CD14-positive monocyte (primary cell): ENCODE data around the gene DDI2. TPM values are rescaled to one million over a fixed set of nuclear protein-coding genes. Genes with fewer than 3 reads are reported as not detected.
A peak's percentile ranks its signal among the peaks of the same experiment; 100 is the strongest.

ENCODE experiments used
- DNase-seq, 3 donors: peaks; one replicate each; pipeline ENCODE4 v3.0.0-alpha.2; 2011 to 2022
- H2AFZ ChIP-seq: 2 replicates; pipeline ENCODE4 v1.6.0; 2012; ENCODE audit warnings: mild to moderate bottlenecking, low read depth, low read length, inconsistent platforms; ENCODE audit not compliant: insufficient read depth, poor library complexity, severe bottlenecking
- H3K27ac ChIP-seq, 2 donors: 1 replicate in 1 of 2; 2 replicates in 1 of 2; pipeline ENCODE4 v1.5.1; 2012 to 2013; ENCODE audit warnings: low read length in 2 of 2, control low read depth in 1 of 2, inconsistent platforms in 1 of 2, low read depth in 1 of 2, mild to moderate bottlenecking in 1 of 2
- H3K27me3 ChIP-seq, 2 donors: one replicate each; pipeline versions ENCODE4 v1.6.0 to v1.6.1; 2011 to 2013; ENCODE audit warnings: low read length in 2 of 2; ENCODE audit not compliant: control insufficient read depth in 2 of 2, insufficient read depth in 2 of 2
- H3K36me3 ChIP-seq, 2 donors: replicated peaks in 1 of 2; 1 replicate in 1 of 2; 2 replicates in 1 of 2; pipeline versions ENCODE4 v1.5.1 to v1.6.1; 2012 to 2013; ENCODE audit warnings: low read length in 2 of 2, control low read depth in 1 of 2, inconsistent platforms in 1 of 2, mild to moderate bottlenecking in 1 of 2; ENCODE audit not compliant: insufficient read depth in 2 of 2, control insufficient read depth in 1 of 2
- H3K4me1 ChIP-seq, 2 donors: 1 replicate in 1 of 2; 2 replicates in 1 of 2; pipeline versions ENCODE4 v1.5.1 to v1.6.1; 2012 to 2013; ENCODE audit warnings: low read length in 2 of 2, control low read depth in 1 of 2, inconsistent platforms in 1 of 2, mild to moderate bottlenecking in 1 of 2, moderate library complexity in 1 of 2; ENCODE audit not compliant: insufficient read depth in 2 of 2, control insufficient read depth in 1 of 2
- H3K4me2 ChIP-seq: replicated peaks from 2 replicates; pipeline ENCODE3; 2012; ENCODE audit warnings: low read length, moderate library complexity, mild to moderate bottlenecking; ENCODE audit not compliant: poor library complexity, severe bottlenecking; ENCODE audit errors: extremely low read depth
- H3K4me3 ChIP-seq, 3 experiments: fragments of 200-600 bp in 1 of 3; sonication (generic) in 1 of 3; replicated peaks in 1 of 3; 1 replicate in 2 of 3; 2 replicates in 1 of 3; pipeline ENCODE4 v1.5.1; 2011 to 2013; ENCODE audit warnings: low read length in 3 of 3, mild to moderate bottlenecking in 3 of 3, control low read depth in 2 of 3, low read depth in 2 of 3, inconsistent platforms in 1 of 3, moderate library complexity in 1 of 3
- H3K79me2 ChIP-seq: 2 replicates; pipeline ENCODE4 v1.6.0; 2012; ENCODE audit warnings: mild to moderate bottlenecking, control low read depth, inconsistent platforms, low read length, moderate library complexity; ENCODE audit not compliant: insufficient read depth
- H3K9ac ChIP-seq: 2 replicates; pipeline ENCODE4 v1.6.0; 2017; ENCODE audit warnings: low read length, mild to moderate bottlenecking; ENCODE audit not compliant: insufficient read depth, poor library complexity, severe bottlenecking
- H3K9me3 ChIP-seq, 2 donors: replicated peaks in 1 of 2; 1 replicate in 1 of 2; 2 replicates in 1 of 2; pipeline versions ENCODE4 v1.5.1 to v1.6.1; 2012 to 2013; ENCODE audit warnings: low read length in 2 of 2, control low read depth in 1 of 2; ENCODE audit not compliant: control insufficient read depth in 1 of 2, insufficient read depth in 1 of 2
- H4K20me1 ChIP-seq: 2 replicates; pipeline ENCODE4 v1.6.0; 2012; ENCODE audit warnings: mild to moderate bottlenecking, low read length, control low read depth, moderate library complexity; ENCODE audit not compliant: insufficient read depth
- H3K27ac Mint-ChIP-seq, 7 donors: one replicate each; pipeline ENCODE4 v1.8.0; 2020; ENCODE audit warnings: mild to moderate bottlenecking in 7 of 7, mixed read lengths in 7 of 7, moderate library complexity in 6 of 7, inconsistent platforms in 2 of 7
- H3K27me3 Mint-ChIP-seq, 3 donors: one replicate each; pipeline ENCODE4 v1.8.0; 2021 to 2022; ENCODE audit warnings: low read depth in 3 of 3, mild to moderate bottlenecking in 3 of 3, mixed read lengths in 3 of 3, moderate library complexity in 3 of 3, inconsistent platforms in 1 of 3
- H3K36me3 Mint-ChIP-seq, 2 donors: one replicate each; pipeline ENCODE4 v1.8.0; 2020; ENCODE audit warnings: mixed read lengths in 2 of 2, inconsistent platforms in 1 of 2, mild to moderate bottlenecking in 1 of 2
- H3K4me1 Mint-ChIP-seq: one replicate; pipeline ENCODE4 v1.8.0; 2020; ENCODE audit warnings: mild to moderate bottlenecking, mixed read lengths
- H3K4me3 Mint-ChIP-seq, 2 donors: one replicate each; pipeline ENCODE4 v1.8.0; 2020; ENCODE audit warnings: mild to moderate bottlenecking in 2 of 2, mixed read lengths in 2 of 2, moderate library complexity in 1 of 2
- H3K9me3 Mint-ChIP-seq, 7 donors: one replicate each; pipeline ENCODE4 v1.8.0; 2020 to 2022; ENCODE audit warnings: mixed read lengths in 7 of 7, mild to moderate bottlenecking in 6 of 7, moderate library complexity in 6 of 7, inconsistent platforms in 2 of 7
- WGBS: methylation state at CpG from one replicate; pipeline ENCODE4 v1.1.5; 2013; ENCODE audit warnings: missing lambda C conversion rate; ENCODE audit not compliant: insufficient coverage; 5-methylcytosine and 5-hydroxymethylcytosine counted together
- intact Hi-C, 2 donors: fragments of 100-400 bp; cut with micrococcal nuclease; formaldehyde crosslinking; loops; one replicate each; pipeline versions ENCODE4 v1.15.0 to v1.15.1; 2023
- polyA plus RNA-seq, 3 donors: library from polyadenylated mRNA; depleted of rRNA in 1 of 3; unstranded in 2 of 3; stranded (reverse) in 1 of 3; fragments of 300-500 nt in 2 of 3; fragments of >200 nt in 1 of 3; fragmentation: Illumina TruSeq in 2 of 3; gene quantifications; 1 replicate in 2 of 3; 2 replicates in 1 of 3; pipeline ENCODE4 v1.2.3, GENCODE V29; 2012 to 2021
- TF ChIP-seq, protein P1 (sequence below): fragments of 200-600 bp; IDR thresholded peaks from one replicate; pipeline ENCODE4 v1.8.0; 2022; ENCODE audit warnings: antibody characterized with exemption, mild to moderate bottlenecking

The DDI2 gene
- polyA plus RNA-seq, 3 donors: 2.5 to 5.4 (median 3.2) TPM

DNA sequence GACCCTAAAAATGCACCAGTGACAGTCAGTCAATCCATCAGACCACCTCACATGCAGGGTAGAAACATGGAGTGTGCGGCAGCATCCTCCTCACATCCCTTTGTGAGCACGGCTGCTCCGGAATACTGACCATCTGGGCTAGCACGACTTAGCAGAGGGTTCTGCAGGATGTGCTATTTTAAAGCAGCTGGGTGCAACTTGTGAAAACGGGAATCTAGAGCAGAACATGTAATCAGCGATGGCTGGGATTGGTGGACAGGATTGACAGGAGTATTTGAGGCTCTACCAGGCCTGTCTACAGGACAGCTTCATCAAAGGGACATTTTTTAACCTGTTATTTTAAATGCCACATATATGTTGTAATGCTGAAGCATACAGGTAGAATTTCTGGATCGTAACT, 50.1 kb downstream of the DDI2 start:
- H3K36me3 ChIP-seq: peaks cover 7 to 23% of the 10 kb centered on the region in 2 donors
- Mint-ChIP-seq H3K4me3 (no peak overlapping the region), H3K4me1 (no peaks in the 10 kb centered on the region), H3K27me3 (peaks cover 0 to 2% (median 0%) of the 10 kb centered on the region in 3 donors), H3K9me3 (peaks cover 0 to 3% (median 0%) of the 10 kb centered on the region in 7 donors), H3K36me3 (peaks cover 17 to 23% of the 10 kb centered on the region in 2 donors), H3K27ac (no peak overlapping the region)
- H3K4me3 ChIP-seq: no peak overlapping the region
- H3K9me3 ChIP-seq: no peaks in the 10 kb centered on the region
- H3K4me1 ChIP-seq: no peaks in the 10 kb centered on the region
- no peak overlapping the region for H3K9ac ChIP-seq
- H4K20me1 ChIP-seq: no peaks in the 10 kb centered on the region
- no peaks in the 10 kb centered on the region for H3K27me3 ChIP-seq
- TF ChIP-seq, protein P1, sequence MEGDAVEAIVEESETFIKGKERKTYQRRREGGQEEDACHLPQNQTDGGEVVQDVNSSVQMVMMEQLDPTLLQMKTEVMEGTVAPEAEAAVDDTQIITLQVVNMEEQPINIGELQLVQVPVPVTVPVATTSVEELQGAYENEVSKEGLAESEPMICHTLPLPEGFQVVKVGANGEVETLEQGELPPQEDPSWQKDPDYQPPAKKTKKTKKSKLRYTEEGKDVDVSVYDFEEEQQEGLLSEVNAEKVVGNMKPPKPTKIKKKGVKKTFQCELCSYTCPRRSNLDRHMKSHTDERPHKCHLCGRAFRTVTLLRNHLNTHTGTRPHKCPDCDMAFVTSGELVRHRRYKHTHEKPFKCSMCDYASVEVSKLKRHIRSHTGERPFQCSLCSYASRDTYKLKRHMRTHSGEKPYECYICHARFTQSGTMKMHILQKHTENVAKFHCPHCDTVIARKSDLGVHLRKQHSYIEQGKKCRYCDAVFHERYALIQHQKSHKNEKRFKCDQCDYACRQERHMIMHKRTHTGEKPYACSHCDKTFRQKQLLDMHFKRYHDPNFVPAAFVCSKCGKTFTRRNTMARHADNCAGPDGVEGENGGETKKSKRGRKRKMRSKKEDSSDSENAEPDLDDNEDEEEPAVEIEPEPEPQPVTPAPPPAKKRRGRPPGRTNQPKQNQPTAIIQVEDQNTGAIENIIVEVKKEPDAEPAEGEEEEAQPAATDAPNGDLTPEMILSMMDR: no peak
- H2AFZ ChIP-seq: no peak overlapping the region
- DNase-seq: no peak
- no peak overlapping the region for H3K27ac ChIP-seq
- H3K4me2 ChIP-seq: no peak overlapping the region
- 89% methylated on average over 5 of the region's 7 CpGs for WGBS
- intact Hi-C loops: no loop called here
- no peaks in the 10 kb centered on the region for H3K79me2 ChIP-seq

DNA sequence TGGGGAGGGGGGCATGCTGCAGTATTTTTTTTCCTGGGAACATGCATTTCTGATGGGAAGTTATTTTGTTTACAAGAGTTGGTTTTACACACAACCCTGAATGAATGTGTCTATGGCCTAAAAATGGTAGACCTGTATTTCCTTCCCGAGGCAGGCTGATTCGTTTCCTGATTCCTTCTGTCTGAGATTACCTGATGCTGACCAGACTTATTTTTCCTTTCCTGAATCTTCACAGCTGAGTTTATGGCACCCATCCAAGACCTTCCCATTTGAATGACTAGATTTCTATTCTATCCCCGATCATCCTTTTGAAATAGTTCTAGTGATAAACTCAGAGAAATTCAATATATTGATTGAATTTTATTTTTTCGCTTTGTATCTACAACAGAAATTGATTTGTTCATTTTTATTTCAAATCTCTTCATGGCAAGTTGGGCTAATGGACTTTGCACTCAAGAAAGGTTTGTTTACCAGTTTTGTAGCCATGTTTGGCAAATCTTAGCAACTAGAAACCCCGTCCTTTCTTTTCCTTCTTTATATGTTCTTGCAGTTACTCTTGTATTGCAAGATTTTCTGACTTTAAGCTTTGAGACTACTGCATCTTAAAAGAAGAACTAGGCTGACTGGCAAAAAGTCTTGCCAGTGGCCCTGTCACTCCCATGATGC, 51.0 kb downstream of the DDI2 start:
- H3K9me3 Mint-ChIP-seq: peaks cover 0 to 3% (median 0%) of the 10 kb centered on the region in 7 donors
- Histone ChIP-seq H3K4me2 (no peak overlapping the region), H3K27ac (no peak overlapping the region), H3K4me1 (no peaks in the 10 kb centered on the region), H4K20me1 (no peaks in the 10 kb centered on the region), H3K4me3 (no peak overlapping the region), H3K27me3 (no peaks in the 10 kb centered on the region), H2AFZ (no peak overlapping the region), H3K79me2 (no peaks in the 10 kb centered on the region), H3K9me3 (no peaks in the 10 kb centered on the region), H3K36me3 (peaks cover 1 to 15% of the 10 kb centered on the region in 2 donors), H3K9ac (no peak overlapping the region)
- no CpG with 5 or more reads among the region's 5 CpGs for WGBS
- intact Hi-C loops: no loop called here
- peak overlapping the region in 1 of 7 donors; percentile 1 for H3K27ac Mint-ChIP-seq
- H3K4me3 Mint-ChIP-seq: no peak overlapping the region
- H3K4me1 Mint-ChIP-seq: no peaks in the 10 kb centered on the region
- TF ChIP-seq, protein P1: no peak
- H3K27me3 Mint-ChIP-seq: peaks cover 0 to 2% (median 0%) of the 10 kb centered on the region in 3 donors
- peaks cover 10 to 14% of the 10 kb centered on the region in 2 donors for H3K36me3 Mint-ChIP-seq
- DNase-seq: no peak
